DOHH2 (cell line): Measurements from ENCODE around the gene ADAM19.

Source experiments
- H3F3A ChIP-seq: fragments of 200-600 bp; sonication (generic), shearing (Covaris generic); 2 replicates; pipeline ENCODE4 v1.6.0; 2016; ENCODE audit warnings: antibody characterized with exemption, mild to moderate bottlenecking; ENCODE audit not compliant: control insufficient read depth, insufficient read depth
- H3K27ac ChIP-seq: fragments of 200-600 bp; sonication (generic); 2 replicates; pipeline ENCODE4 v1.5.1; 2014; ENCODE audit warnings: low read depth, mild to moderate bottlenecking, low read length, moderate library complexity
- H3K27me3 ChIP-seq: fragments of 200-600 bp; sonication (generic); 2 replicates; pipeline ENCODE4 v1.6.1; 2014; ENCODE audit warnings: mild to moderate bottlenecking, low read length, mixed read lengths; ENCODE audit not compliant: control insufficient read depth
- H3K36me3 ChIP-seq: fragments of 200-600 bp; sonication (generic); 2 replicates; pipeline ENCODE4 v1.6.1; 2014; ENCODE audit warnings: mild to moderate bottlenecking, low read length, moderate library complexity, mixed read lengths; ENCODE audit not compliant: control insufficient read depth
- H3K4me1 ChIP-seq: fragments of 200-600 bp; sonication (generic); 2 replicates; pipeline ENCODE4 v1.6.1; 2014; ENCODE audit warnings: mild to moderate bottlenecking, low read length, mixed read lengths; ENCODE audit not compliant: control insufficient read depth
- H3K4me2 ChIP-seq: fragments of 200-600 bp; sonication (generic); 2 replicates; pipeline ENCODE4 v1.6.0; 2014; ENCODE audit warnings: mild to moderate bottlenecking, low read length, moderate library complexity
- H3K4me3 ChIP-seq: fragments of 200-600 bp; sonication (generic); 2 replicates; pipeline ENCODE4 v1.5.1; 2014; ENCODE audit warnings: mild to moderate bottlenecking, low read length, mixed read lengths
- H3K79me2 ChIP-seq: fragments of 200-600 bp; sonication (generic); 2 replicates; pipeline ENCODE4 v1.6.1; 2014; ENCODE audit warnings: mild to moderate bottlenecking, low read length, mixed read lengths; ENCODE audit not compliant: control insufficient read depth
- H3K9me2 ChIP-seq: fragments of 200-600 bp; sonication (generic); replicated peaks from 2 replicates; pipeline ENCODE4 v1.6.1; 2014; ENCODE audit warnings: mild to moderate bottlenecking, low read length, mixed read lengths; ENCODE audit not compliant: control insufficient read depth
- H3K9me3 ChIP-seq: fragments of 200-600 bp; sonication (generic); 2 replicates; pipeline ENCODE4 v1.6.1; 2014; ENCODE audit warnings: antibody characterized with exemption, low read length, mixed read lengths; ENCODE audit not compliant: control insufficient read depth, insufficient read depth
- H4K20me1 ChIP-seq: fragments of 200-600 bp; sonication (generic); 2 replicates; pipeline ENCODE4 v1.6.0; 2014; ENCODE audit warnings: low read depth, mild to moderate bottlenecking, antibody characterized with exemption, low read length, moderate library complexity; ENCODE audit not compliant: control insufficient read depth, insufficient read depth
- EZH2phosphoT487 ChIP-seq: fragments of 200-600 bp; sonication (generic); IDR thresholded peaks from 2 replicates; pipeline ENCODE4 v1.6.1; 2017; ENCODE audit warnings: borderline replicate concordance, mild to moderate bottlenecking, antibody characterized with exemption, low read length, moderate library complexity, mixed read lengths
- TF ChIP-seq, protein P1 (sequence below): fragments of 200-600 bp; sonication (generic); IDR thresholded peaks from one replicate; pipeline ENCODE4 v1.5.1; 2014; ENCODE audit warnings: antibody characterized with exemption, mild to moderate bottlenecking, low read depth, low read length; ENCODE audit not compliant: poor library complexity, severe bottlenecking

ADAM19 gene

GRCh38 chr5:157562111-157562581, 13.4 kb downstream of the ADAM19 start:
- peak overlapping the region; percentile 56 for H3K4me2 ChIP-seq
- H3K9me2 ChIP-seq: no peaks in the 10 kb centered on the region
- H3K79me2 ChIP-seq: peaks cover 98% of the 10 kb centered on the region
- no peaks in the 10 kb centered on the region for H3K27me3 ChIP-seq
- peak overlapping the region; percentile 21; the same call in 1 of the 2 replicates for H3K4me3 ChIP-seq
- H3K9me3 ChIP-seq: no peaks in the 10 kb centered on the region
- peak overlapping the region; percentile 75 for H3K27ac ChIP-seq
- peaks cover 98% of the 10 kb centered on the region for H3K4me1 ChIP-seq
- H3K36me3 ChIP-seq: peaks cover 95% of the 10 kb centered on the region
- H4K20me1 ChIP-seq: peaks cover 13% of the 10 kb centered on the region
- no peak for TF ChIP-seq EZH2phosphoT487
- TF ChIP-seq, protein P1, sequence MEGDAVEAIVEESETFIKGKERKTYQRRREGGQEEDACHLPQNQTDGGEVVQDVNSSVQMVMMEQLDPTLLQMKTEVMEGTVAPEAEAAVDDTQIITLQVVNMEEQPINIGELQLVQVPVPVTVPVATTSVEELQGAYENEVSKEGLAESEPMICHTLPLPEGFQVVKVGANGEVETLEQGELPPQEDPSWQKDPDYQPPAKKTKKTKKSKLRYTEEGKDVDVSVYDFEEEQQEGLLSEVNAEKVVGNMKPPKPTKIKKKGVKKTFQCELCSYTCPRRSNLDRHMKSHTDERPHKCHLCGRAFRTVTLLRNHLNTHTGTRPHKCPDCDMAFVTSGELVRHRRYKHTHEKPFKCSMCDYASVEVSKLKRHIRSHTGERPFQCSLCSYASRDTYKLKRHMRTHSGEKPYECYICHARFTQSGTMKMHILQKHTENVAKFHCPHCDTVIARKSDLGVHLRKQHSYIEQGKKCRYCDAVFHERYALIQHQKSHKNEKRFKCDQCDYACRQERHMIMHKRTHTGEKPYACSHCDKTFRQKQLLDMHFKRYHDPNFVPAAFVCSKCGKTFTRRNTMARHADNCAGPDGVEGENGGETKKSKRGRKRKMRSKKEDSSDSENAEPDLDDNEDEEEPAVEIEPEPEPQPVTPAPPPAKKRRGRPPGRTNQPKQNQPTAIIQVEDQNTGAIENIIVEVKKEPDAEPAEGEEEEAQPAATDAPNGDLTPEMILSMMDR: no peak
- peaks cover 23% of the 10 kb centered on the region for H3F3A ChIP-seq

GRCh38 chr5:157561110-157561509, 14.5 kb downstream of the ADAM19 start:
- Histone ChIP-seq H3K9me3 (no peaks in the 10 kb centered on the region), H3K27ac (peak overlapping the region; percentile 75), H3K9me2 (no peaks in the 10 kb centered on the region), H3K4me3 (peak overlapping the region; percentile 21), H3K79me2 (peaks cover 97% of the 10 kb centered on the region), H3K27me3 (no peaks in the 10 kb centered on the region), H3K4me2 (peak overlapping the region; percentile 56), H3F3A (peaks cover 14% of the 10 kb centered on the region), H4K20me1 (peaks cover 13% of the 10 kb centered on the region), H3K36me3 (peaks cover 96% of the 10 kb centered on the region), H3K4me1 (peaks cover 97% of the 10 kb centered on the region)
- TF ChIP-seq EZH2phosphoT487: no peak
- TF ChIP-seq, protein P1: no peak

DNA sequence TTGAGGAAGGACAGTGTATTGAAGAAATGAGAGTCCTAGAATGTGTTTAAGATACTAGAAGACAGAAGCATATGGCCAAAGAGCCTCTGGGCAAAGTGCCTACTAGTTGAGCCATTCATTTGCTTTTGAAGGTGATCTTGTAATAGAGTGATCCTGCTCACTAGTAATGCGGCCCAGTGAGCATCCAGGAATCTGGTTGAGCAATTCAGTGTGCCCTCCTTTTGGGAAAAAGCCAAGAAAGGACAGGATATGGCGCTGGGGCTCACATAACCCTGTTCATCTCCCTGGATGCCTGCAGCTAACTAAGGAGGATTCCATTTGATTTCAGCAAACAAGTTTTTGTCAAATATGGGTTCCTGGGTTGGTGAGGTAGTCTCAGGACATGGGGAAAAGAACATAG, 16.3 kb downstream of the ADAM19 start:
- H3K36me3 ChIP-seq: peaks cover 94% of the 10 kb centered on the region
- H3K9me3 ChIP-seq: no peaks in the 10 kb centered on the region
- H3K4me1 ChIP-seq: peaks cover 95% of the 10 kb centered on the region
- peaks cover 18% of the 10 kb centered on the region for H3F3A ChIP-seq
- 0 out of 2 replicates have a peak overlapping the region, but pooled peaks have one; percentile 15 for H3K27ac ChIP-seq
- peaks cover 23% of the 10 kb centered on the region for H4K20me1 ChIP-seq
- H3K4me3 ChIP-seq: no peak overlapping the region
- no peaks in the 10 kb centered on the region for H3K27me3 ChIP-seq
- peak overlapping the region; percentile 22 for H3K4me2 ChIP-seq
- TF ChIP-seq, protein P1: no peak
- TF ChIP-seq EZH2phosphoT487: no peak
- no peaks in the 10 kb centered on the region for H3K9me2 ChIP-seq
- H3K79me2 ChIP-seq: peaks cover 96% of the 10 kb centered on the region
